ENCODE measurements around the gene NAALAD2.

DNA sequence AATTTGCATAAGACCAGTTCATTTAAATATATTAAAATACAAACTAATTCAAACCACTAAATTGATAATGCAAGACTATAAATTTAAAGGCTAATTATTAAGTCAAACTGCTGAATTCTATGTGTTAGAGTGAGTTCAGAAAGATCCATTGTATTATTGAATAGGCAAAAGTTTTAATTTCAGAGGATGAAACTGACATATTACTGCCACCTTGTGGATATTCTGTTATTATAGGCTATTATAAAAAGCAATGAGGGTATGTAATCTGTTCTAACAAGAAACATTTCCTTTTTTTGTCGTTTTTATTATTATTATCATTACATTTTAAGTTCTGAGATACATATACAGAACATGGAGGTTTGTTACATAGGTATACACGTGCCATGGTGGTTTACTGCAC, 20.9 kb upstream of the NAALAD2 start:
- TF ChIP-seq, protein P1, sequence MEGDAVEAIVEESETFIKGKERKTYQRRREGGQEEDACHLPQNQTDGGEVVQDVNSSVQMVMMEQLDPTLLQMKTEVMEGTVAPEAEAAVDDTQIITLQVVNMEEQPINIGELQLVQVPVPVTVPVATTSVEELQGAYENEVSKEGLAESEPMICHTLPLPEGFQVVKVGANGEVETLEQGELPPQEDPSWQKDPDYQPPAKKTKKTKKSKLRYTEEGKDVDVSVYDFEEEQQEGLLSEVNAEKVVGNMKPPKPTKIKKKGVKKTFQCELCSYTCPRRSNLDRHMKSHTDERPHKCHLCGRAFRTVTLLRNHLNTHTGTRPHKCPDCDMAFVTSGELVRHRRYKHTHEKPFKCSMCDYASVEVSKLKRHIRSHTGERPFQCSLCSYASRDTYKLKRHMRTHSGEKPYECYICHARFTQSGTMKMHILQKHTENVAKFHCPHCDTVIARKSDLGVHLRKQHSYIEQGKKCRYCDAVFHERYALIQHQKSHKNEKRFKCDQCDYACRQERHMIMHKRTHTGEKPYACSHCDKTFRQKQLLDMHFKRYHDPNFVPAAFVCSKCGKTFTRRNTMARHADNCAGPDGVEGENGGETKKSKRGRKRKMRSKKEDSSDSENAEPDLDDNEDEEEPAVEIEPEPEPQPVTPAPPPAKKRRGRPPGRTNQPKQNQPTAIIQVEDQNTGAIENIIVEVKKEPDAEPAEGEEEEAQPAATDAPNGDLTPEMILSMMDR (conservative IDR thresholded peaks at IDR 0.05; ENCODE audit: low read depth in 2 of 2): peak in 1 of 2 experiments; percentile 66; a peak in 3 of 4 replicates
- TF ChIP-seq EZH2 (IDR thresholded peaks at IDR 0.05; ENCODE audit: low read depth, unreplicated experiment) (no peak), POLR2AphosphoS5 (IDR thresholded peaks at IDR 0.05; ENCODE audit: low read depth) (no peak), STAT1 (IDR thresholded peaks at IDR 0.05; ENCODE audit: unreplicated experiment) (no peak)
